Measurements from ENCODE around the gene GEMIN4.

GRCh38 chr17:792277-792676 lies 40.2 kb upstream of the GEMIN4 start:
- TF ChIP-seq CTCF (IDR thresholded peaks at IDR 0.05; ENCODE audit: low read depth, low read length) = no peak
- no peak for TF ChIP-seq EZH2phosphoT487 (IDR thresholded peaks at IDR 0.05; ENCODE audit: low read depth)
